ENCODE results near the gene GTF2E1.

GRCh38 chr3:120796976-120797375 is 54.4 kb downstream of the GTF2E1 start:
- TF ChIP-seq POLR2A (IDR thresholded peaks at IDR 0.05; ENCODE audit: low read depth, low read length) (no peak), POLR2AphosphoS5 (IDR thresholded peaks at IDR 0.05; ENCODE audit: low read depth, low read length) (no peak), SPI1 (IDR thresholded peaks at IDR 0.05; ENCODE audit: low read depth, low read length) (no peak), POU2F2 (IDR thresholded peaks at IDR 0.05; ENCODE audit: low read depth, low read length) (no peak), TAF1 (IDR thresholded peaks at IDR 0.05; ENCODE audit: low read depth, low read length) (no peak), PAX5 (IDR thresholded peaks at IDR 0.05; ENCODE audit: insufficient read depth, low read length, severe bottlenecking) (no peak)
